Measurements from ENCODE around the gene STYK1.

The STYK1 gene, protein sequence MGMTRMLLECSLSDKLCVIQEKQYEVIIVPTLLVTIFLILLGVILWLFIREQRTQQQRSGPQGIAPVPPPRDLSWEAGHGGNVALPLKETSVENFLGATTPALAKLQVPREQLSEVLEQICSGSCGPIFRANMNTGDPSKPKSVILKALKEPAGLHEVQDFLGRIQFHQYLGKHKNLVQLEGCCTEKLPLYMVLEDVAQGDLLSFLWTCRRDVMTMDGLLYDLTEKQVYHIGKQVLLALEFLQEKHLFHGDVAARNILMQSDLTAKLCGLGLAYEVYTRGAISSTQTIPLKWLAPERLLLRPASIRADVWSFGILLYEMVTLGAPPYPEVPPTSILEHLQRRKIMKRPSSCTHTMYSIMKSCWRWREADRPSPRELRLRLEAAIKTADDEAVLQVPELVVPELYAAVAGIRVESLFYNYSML

GRCh38 chr12:10673659-10674384, at the start of gene STYK1:
STYK1 (minus strand) TSS chr12:10674052; CDS start chr12:10634618, 39,434 bp downstream.
- peak in 1 of 2 experiments; percentile 73 for DNase-seq

DNA sequence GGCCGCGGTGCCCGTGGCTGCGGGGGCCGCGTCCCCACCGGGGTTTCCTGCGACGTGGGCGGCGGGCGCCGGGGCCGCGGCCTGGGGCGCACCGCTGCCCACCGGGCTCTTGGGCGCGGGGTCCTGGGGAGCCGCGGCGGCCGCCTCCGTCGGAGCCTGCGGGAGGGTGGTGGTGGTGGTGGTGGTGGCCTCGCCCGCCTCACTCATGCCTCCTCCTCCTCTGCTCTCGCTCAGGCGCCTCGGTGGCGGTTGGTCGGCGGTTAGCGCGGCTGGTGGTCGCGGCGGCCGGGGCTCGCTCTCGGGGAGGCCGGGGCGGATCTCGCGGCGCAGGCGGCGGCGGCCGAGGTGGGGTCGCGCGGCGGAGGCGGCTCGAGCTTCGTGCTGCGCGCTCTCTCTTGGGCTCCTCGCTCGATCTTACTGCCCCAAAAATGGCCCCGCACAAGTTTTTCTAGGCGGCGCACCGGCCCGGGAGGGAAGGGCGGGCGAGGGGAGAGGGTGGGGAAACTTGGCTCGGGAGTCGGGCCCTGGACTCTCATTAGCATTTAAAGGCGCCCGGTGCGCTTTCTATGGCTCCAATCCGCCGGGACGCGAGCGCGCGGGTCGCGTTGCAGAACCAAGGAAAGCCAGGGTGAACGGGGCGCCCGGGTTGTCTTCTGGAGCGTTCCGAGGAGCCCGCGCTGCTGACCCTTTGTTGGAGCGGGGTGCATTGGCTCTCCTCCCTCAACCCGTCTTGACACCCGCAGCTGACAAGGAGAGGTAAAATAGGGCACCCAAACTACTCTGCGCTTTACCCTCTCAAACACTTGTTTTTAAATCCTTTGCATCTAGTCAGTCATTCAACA, 49.3 kb upstream of the STYK1 start, which contains the start of gene YBX3:
TSS of gene YBX3 (minus strand) at position 419 of the 842 bp plus-strand sequence. CDS start at position 207, 212 bp downstream.
- peak; percentile 79 to 87 for DNase-seq

GRCh38 chr12:10722502-10722904, 48.7 kb upstream of the STYK1 start:
- DNase-seq = no peak

GRCh38 chr12:10721651-10722501, 48.0 kb upstream of the STYK1 start:
- peak; percentile 97 to 99 for DNase-seq

DNA sequence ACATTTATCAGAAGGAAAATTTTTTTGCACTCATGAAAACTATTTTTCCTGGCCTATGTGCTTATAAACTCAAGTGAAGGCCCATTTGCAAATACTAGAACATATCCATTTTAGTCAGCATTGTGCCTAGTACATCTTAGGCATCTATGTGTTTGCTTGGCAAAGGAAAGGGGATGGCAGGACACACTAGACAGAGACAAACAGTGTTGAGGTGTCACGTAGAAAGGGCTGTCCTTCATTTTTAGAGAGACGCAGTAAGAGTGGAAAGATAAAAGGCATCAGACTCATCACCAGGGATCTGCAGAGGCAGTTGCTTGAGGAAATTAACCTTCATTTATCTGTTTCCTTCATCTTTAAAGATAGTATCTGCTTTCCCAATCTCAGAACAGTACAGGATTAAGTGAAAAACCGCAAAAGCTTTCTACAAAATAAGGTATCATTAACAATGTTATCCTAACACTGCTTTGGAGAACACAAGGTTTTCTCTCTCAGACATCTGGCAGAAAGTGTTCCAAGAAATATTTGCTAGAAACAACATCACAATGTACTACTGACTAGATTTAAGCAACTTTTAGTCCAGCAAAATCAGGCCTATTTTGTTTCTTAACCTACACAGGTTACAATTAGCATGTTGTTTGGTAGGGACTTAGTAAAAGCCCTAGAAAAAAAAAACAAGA, 47.3 kb upstream of the STYK1 start:
- peak in 1 of 2 experiments; percentile 39 for DNase-seq

GRCh38 chr12:10719482-10719881, 45.6 kb upstream of the STYK1 start:
- DNase-seq = peak in 1 of 2 experiments; percentile 49

- peak in 1 of 2 experiments; percentile 66 for DNase-seq
Observed at GRCh38 chr12:10718279-10718821, 44.5 kb upstream of the STYK1 start.

DNA sequence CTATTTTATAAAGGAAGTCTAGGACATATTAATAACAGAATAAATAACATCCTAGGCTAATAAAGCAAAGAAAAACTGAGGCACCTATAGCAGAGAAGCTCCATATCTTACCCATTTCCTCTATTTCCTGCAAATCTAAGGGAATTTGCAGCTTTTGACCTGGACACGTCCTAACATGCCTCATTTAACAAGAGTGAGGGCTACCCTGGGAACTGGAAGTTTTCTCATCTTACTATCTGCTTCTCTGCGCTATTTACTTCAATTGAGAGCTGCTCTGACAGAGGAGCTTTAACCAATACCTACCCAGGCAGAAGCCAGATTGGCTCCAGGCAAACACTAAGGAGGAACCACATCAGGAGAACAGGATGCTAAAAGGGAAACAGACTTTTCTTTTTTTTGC, 43.6 kb upstream of the STYK1 start:
- DNase-seq = peak in 1 of 2 experiments; percentile 47

- DNase-seq = peak; percentile 75 to 88
Observed at GRCh38 chr12:10716704-10717315, 43.0 kb upstream of the STYK1 start.

DNA sequence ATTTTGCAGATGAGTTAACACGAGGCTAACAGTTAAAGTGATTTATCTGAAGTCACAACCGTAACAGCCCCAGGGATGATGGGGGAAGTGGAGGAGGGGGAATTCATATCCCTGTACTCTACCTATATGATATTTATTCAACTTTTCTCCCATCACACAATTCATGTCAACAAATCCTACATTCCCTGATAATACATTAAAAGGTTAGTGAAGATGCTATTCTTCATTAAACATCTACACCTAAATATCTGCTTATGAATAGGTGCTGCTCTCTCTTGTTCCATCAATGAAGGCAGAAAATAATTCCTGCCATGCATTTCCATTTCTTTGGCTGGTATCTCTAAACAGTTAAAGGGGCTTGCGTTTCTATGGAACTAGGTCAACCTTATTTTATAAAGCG, 42.4 kb upstream of the STYK1 start:
- no peak for DNase-seq

DNA sequence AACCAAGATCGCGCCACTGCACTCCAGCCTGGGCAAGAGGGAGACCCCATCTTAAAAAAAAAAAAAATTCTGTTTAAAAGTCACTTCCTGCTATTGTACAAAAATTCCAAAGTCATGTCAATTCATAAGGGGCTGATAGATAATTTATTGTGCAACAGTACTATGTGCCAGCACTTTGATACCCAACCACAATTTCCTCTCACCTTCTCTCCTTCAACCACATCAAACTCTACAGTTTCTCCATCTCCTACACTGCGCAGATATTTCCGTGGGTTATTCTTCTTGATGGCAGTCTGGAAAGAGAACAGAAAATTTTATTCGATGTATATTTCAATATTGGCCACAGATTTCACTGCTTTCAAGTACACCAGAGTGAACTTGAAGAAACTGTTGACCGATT, 41.6 kb upstream of the STYK1 start:
- DNase-seq = no peak

GRCh38 chr12:10709808-10710207, 36.0 kb upstream of the STYK1 start:
- no peak for DNase-seq

- no peak for DNase-seq
Observed at GRCh38 chr12:10708862-10709261, 35.0 kb upstream of the STYK1 start.

- DNase-seq = no peak
Observed at GRCh38 chr12:10705655-10706054, 31.8 kb upstream of the STYK1 start.

DNA sequence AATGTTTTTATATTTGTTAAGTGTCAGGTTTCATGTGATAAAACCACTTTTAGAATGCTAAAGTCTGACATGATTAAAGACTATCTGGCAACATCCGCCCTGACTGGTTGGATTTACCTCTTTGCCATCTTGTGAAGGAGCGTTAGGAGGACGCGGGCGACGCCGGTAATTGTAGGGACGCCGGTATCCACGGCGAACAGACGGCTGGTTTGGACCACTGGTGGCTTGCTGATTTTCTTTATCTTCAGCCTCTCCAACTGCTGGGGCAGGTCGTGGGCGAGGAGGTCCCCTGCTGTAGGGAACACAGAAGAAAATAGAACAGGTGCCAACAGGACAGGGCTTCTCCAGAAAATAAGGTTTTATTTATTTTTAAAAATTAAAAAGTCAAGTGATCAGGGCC, 28.0 kb upstream of the STYK1 start:
- no peak for DNase-seq

GRCh38 chr12:10701131-10701681, 27.4 kb upstream of the STYK1 start:
- DNase-seq = no peak

GRCh38 chr12:10700581-10700980, 26.7 kb upstream of the STYK1 start:
- no peak for DNase-seq

DNA sequence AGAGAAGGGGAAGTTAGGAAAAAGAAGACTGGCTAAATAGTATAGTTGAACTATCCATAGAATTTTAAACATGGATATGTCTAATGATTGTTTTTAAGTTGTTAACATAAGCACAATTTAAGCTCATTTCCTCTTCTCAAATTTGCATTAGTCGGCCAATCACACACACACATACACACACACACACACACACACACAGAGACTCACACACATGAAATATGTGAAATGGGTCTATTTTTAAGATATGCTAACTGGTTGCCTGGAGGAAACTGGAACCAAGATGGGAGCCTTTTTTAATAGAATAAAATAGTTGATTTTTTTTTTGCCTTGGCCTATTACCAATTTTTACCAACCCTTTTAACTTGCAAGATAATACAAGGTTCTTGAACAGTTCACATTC, 24.0 kb upstream of the STYK1 start:
- DNase-seq = no peak

GRCh38 chr12:10697156-10697555, 23.3 kb upstream of the STYK1 start:
- DNase-seq = no peak

DNA sequence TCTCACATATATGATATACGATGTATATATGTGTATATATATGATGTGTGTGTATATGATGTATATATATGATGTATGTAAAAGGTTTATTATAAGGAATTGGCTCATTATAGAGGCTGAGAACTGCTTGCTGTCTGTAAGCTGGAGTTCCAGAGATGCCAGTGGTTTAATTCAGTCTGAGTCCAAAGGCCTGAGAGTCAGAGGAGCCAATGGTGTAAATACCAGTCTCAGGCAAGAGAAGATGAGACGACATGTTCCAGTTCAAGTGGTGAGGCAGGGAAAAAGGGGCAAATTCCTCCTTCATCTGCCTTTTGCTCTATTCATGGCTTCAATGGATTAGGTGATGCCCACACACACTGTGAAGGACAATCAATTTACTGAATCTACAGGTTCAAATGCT, 17.1 kb upstream of the STYK1 start:
- DNase-seq = no peak

Measured in SW 1271 (cell line).